K562 (cell line): ENCODE results near the gene CT45A10. TPM values are rescaled to one million over a fixed set of nuclear protein-coding genes. Genes with fewer than 3 reads are reported as not detected.
A peak's percentile ranks its signal among the peaks of the same experiment; 100 is the strongest.

Experiments used
- ATF7 ChIP-seq: fragments of 450-650 bp; IDR thresholded peaks from 2 replicates; pipeline ENCODE4 v1.7.1; 2014; ENCODE audit warnings: mild to moderate bottlenecking, moderate library complexity
- CHD4 ChIP-seq: fragments of 200-600 bp; sonication (generic); IDR thresholded peaks from 3 replicates; pipeline ENCODE4 v1.6.1; 2012; ENCODE audit warnings: low read depth, mild to moderate bottlenecking, mixed read lengths, low read length, inconsistent platforms; ENCODE audit not compliant: insufficient read depth, insufficient replicate concordance, poor library complexity, severe bottlenecking
- CREB1 ChIP-seq, 2 experiments: sonication (generic) in 1 of 2; formaldehyde crosslinking in 1 of 2; IDR thresholded peaks; 2 replicates each; pipeline versions ENCODE4 v1.6.1 to v1.8.0; 2012 to 2022; ENCODE audit warnings: inconsistent platforms in 1 of 2, mild to moderate bottlenecking in 1 of 2, missing genetic modification reagents in 1 of 2, moderate library complexity in 1 of 2
- ETV1 ChIP-seq: fragments of 450-650 bp; conservative IDR thresholded peaks from 2 replicates; pipeline ENCODE4 v1.6.1; 2016; ENCODE audit warnings: missing genetic modification characterization, control low read depth, low read depth, missing compliant biosample characterization
- ETV5 ChIP-seq: sonication (generic); formaldehyde crosslinking; IDR thresholded peaks from 2 replicates; pipeline ENCODE4 v1.4.0; 2020; ENCODE audit warnings: low read depth, mild to moderate bottlenecking, missing genetic modification reagents
- FOSL1 ChIP-seq: fragments of 200-800 bp; sonication (Bioruptor generic); conservative IDR thresholded peaks from 2 replicates; pipeline ENCODE4 v1.6.1; 2016; ENCODE audit warnings: missing genetic modification characterization, missing compliant biosample characterization
- NFYB ChIP-seq: IDR thresholded peaks from 2 replicates; pipeline ENCODE4 v1.6.1; 2011; ENCODE audit warnings: mild to moderate bottlenecking, moderate library complexity; ENCODE audit not compliant: insufficient read length; ENCODE audit errors: extremely low read depth
- PHTF2 ChIP-seq: fragments of 250-450 bp; sonication (Bioruptor Pico); IDR thresholded peaks from 2 replicates; pipeline ENCODE4 v1.5.0; 2021; ENCODE audit warnings: mild to moderate bottlenecking
- POLR2A ChIP-seq: fragments of 450-650 bp; conservative IDR thresholded peaks from 2 replicates; pipeline ENCODE4 v1.6.1; 2016
- RBM25 ChIP-seq: fragments of 200-400 bp; formaldehyde crosslinking; IDR thresholded peaks from 2 replicates; pipeline ENCODE4 v1.6.1; 2018; ENCODE audit warnings: low read length, low read depth, moderate library complexity; ENCODE audit not compliant: severe bottlenecking
- TAF1 ChIP-seq: IDR thresholded peaks from 2 replicates; pipeline ENCODE4 v1.6.1; 2011; ENCODE audit warnings: mild to moderate bottlenecking, low read length, moderate library complexity; ENCODE audit not compliant: insufficient read depth, control insufficient read depth, severe bottlenecking; ENCODE audit errors: extremely low read depth
- TEAD4 ChIP-seq, 2 experiments: sonication (generic) in 1 of 2; formaldehyde crosslinking in 1 of 2; IDR thresholded peaks; 2 replicates each; pipeline versions ENCODE4 v1.6.1 to v1.8.0; 2012 to 2022; ENCODE audit warnings: borderline replicate concordance in 1 of 2, inconsistent platforms in 1 of 2, low read length in 1 of 2, mild to moderate bottlenecking in 1 of 2, missing genetic modification reagents in 1 of 2
- polyA plus RNA-seq, 8 experiments: library from polyadenylated mRNA; depleted of rRNA in 4 of 8; stranded (reverse) in 5 of 8; unstranded in 3 of 8; fragments of >200 nt; fragmentation: Nextera tagmentation in 2 of 8; fragmentation: Illumina TruSeq in 1 of 8; extraction: Ambion mirVana in 2 of 8; extraction: Trizol in 1 of 8; gene quantifications; 2 replicates each; pipeline versions ENCODE4 v1.2.1 to v1.2.3, GENCODE V29; 2011 to 2014; ENCODE audit warnings: inconsistent platforms in 1 of 8, missing spikeins in 1 of 8
- total RNA-seq, 7 experiments: library from RNA; depleted of rRNA in 6 of 7; stranded (reverse); fragments of >200 nt in 6 of 7; fragmentation: Illumina TruSeq in 2 of 7; extraction: Trizol in 2 of 7; gene quantifications; 2 replicates each; pipeline versions ENCODE4 v1.2.1 to v1.2.3, GENCODE V29; 2011 to 2021; ENCODE audit warnings: low replicate concordance in 1 of 7
- TF ChIP-seq, protein P1 (sequence below): sonication (generic); formaldehyde crosslinking; IDR thresholded peaks from 2 replicates; pipeline ENCODE4 v1.9.0; 2022; ENCODE audit warnings: mild to moderate bottlenecking, missing genetic modification reagents
- TF ChIP-seq, protein P2 (sequence below): fragments of 450-650 bp; IDR thresholded peaks from 2 replicates; pipeline ENCODE4 v1.6.1; 2016; ENCODE audit warnings: mild to moderate bottlenecking
- TF ChIP-seq, protein P3 (sequence below): fragments of 200-800 bp; sonication (Bioruptor generic); IDR thresholded peaks from 2 replicates; pipeline ENCODE4 v1.6.1; 2016; ENCODE audit warnings: missing genetic modification characterization, missing compliant biosample characterization

CT45A10 gene
- total and polyA plus RNA-seq, 9 of the 15 experiments (the other 6 are each of a cell fraction or from before 2014, with no cell fraction given) = 78.1 to 175 (median 102) TPM

DNA sequence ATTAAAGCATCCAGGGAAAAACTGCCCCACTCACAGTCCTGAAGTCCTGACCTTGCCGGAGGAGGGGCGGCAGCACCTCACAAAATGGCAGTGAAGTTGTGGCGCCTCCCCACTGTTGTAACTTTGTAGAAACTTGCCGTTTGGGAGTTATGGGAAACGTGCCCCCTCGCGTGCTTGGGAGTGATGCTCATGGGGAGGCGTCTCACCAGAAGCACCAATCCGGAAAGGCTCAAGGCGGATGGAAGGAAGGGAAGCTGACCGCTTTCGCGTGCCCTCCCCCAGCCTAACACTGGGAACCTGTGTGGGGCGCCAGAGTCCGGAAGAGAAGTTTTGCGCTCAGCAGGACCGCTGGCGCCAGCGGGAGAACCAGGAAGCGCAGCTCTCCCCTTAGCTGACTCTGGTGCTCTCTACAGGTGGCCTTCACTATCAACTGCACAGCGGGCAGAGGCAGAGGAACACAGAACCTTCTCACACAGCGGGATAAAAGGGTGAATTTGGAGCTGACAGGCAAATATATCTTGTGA is at the start of gene CT45A10, which contains the start of gene SAGE1 (continued):
- TF ChIP-seq TAF1 (peak; percentile 92), FOSL1 (0 out of 2 replicates have a peak, but pooled peaks have one; percentile 27), PHTF2 (CRISPR knock-in tag) (no peak), TEAD4 (IDR thresholded peaks at IDR 0.05; ENCODE audit: low read length) (no peak; the same call in 1 of the 2 replicates), TEAD4 (CRISPR knock-in tag; IDR thresholded peaks at IDR 0.05; ENCODE audit: borderline replicate concordance) (no peak), POLR2A (peak; percentile 87), CREB1 (IDR thresholded peaks at IDR 0.05) (peak; percentile 70), CREB1 (CRISPR knock-in tag; IDR thresholded peaks at IDR 0.05) (0 out of 2 replicates have a peak, but pooled peaks have one; percentile 37), ETV1 (tag) (peak; percentile 95), CHD4 (no peak), NFYB (peak; percentile 7), ETV5 (CRISPR knock-in tag) (peak; percentile 94), ATF7 (peak; percentile 80), RBM25 (no peak)
- TF ChIP-seq, protein P1, sequence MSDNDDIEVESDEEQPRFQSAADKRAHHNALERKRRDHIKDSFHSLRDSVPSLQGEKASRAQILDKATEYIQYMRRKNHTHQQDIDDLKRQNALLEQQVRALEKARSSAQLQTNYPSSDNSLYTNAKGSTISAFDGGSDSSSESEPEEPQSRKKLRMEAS (CRISPR knock-in tag) = peak; percentile 75
- TF ChIP-seq, protein P2, sequence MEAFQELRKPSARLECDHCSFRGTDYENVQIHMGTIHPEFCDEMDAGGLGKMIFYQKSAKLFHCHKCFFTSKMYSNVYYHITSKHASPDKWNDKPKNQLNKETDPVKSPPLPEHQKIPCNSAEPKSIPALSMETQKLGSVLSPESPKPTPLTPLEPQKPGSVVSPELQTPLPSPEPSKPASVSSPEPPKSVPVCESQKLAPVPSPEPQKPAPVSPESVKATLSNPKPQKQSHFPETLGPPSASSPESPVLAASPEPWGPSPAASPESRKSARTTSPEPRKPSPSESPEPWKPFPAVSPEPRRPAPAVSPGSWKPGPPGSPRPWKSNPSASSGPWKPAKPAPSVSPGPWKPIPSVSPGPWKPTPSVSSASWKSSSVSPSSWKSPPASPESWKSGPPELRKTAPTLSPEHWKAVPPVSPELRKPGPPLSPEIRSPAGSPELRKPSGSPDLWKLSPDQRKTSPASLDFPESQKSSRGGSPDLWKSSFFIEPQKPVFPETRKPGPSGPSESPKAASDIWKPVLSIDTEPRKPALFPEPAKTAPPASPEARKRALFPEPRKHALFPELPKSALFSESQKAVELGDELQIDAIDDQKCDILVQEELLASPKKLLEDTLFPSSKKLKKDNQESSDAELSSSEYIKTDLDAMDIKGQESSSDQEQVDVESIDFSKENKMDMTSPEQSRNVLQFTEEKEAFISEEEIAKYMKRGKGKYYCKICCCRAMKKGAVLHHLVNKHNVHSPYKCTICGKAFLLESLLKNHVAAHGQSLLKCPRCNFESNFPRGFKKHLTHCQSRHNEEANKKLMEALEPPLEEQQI = 0 out of 2 replicates have a peak, but pooled peaks have one; percentile 30
- TF ChIP-seq, protein P3, sequence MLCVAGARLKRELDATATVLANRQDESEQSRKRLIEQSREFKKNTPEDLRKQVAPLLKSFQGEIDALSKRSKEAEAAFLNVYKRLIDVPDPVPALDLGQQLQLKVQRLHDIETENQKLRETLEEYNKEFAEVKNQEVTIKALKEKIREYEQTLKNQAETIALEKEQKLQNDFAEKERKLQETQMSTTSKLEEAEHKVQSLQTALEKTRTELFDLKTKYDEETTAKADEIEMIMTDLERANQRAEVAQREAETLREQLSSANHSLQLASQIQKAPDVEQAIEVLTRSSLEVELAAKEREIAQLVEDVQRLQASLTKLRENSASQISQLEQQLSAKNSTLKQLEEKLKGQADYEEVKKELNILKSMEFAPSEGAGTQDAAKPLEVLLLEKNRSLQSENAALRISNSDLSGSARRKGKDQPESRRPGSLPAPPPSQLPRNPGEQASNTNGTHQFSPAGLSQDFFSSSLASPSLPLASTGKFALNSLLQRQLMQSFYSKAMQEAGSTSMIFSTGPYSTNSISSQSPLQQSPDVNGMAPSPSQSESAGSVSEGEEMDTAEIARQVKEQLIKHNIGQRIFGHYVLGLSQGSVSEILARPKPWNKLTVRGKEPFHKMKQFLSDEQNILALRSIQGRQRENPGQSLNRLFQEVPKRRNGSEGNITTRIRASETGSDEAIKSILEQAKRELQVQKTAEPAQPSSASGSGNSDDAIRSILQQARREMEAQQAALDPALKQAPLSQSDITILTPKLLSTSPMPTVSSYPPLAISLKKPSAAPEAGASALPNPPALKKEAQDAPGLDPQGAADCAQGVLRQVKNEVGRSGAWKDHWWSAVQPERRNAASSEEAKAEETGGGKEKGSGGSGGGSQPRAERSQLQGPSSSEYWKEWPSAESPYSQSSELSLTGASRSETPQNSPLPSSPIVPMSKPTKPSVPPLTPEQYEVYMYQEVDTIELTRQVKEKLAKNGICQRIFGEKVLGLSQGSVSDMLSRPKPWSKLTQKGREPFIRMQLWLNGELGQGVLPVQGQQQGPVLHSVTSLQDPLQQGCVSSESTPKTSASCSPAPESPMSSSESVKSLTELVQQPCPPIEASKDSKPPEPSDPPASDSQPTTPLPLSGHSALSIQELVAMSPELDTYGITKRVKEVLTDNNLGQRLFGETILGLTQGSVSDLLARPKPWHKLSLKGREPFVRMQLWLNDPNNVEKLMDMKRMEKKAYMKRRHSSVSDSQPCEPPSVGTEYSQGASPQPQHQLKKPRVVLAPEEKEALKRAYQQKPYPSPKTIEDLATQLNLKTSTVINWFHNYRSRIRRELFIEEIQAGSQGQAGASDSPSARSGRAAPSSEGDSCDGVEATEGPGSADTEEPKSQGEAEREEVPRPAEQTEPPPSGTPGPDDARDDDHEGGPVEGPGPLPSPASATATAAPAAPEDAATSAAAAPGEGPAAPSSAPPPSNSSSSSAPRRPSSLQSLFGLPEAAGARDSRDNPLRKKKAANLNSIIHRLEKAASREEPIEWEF (CRISPR knock-in tag) = no peak
- TF ChIP-seq, all 486 proteins: peak for 118
